Gastrocnemius medialis (tissue), 4 donors: ENCODE results near the gene TMEM158. TPM values are rescaled to one million over a fixed set of nuclear protein-coding genes. Genes with fewer than 3 reads are reported as not detected.

Experiments
- ATAC-seq, 2 donors: fragments of 150-250 bp; one replicate each; pipeline ENCODE4 v1.9.1; 2016
- DNase-seq, 2 donors: peaks; one replicate each; pipeline ENCODE4 v3.0.0-alpha.2; 2019
- H3K27ac ChIP-seq, 4 donors: fragments of 200-600 bp; sonication (generic); 1 replicate in 1 of 4; 2 replicates in 3 of 4; pipeline ENCODE4 v1.5.1; 2016 to 2018; ENCODE audit warnings: mild to moderate bottlenecking in 2 of 4, moderate library complexity in 1 of 4
- H3K27me3 ChIP-seq, 3 donors: fragments of 200-600 bp; sonication (generic) in 2 of 3; 1 replicate in 1 of 3; 2 replicates in 2 of 3; pipeline versions ENCODE4 v1.5.1 to v1.6.0; 2016 to 2019; ENCODE audit warnings: mild to moderate bottlenecking in 1 of 3, moderate library complexity in 1 of 3
- H3K36me3 ChIP-seq, 2 donors: fragments of 200-600 bp; sonication (generic) in 1 of 2; one replicate each; pipeline ENCODE4 v1.5.1; 2017 to 2018
- H3K4me1 ChIP-seq, 2 donors: fragments of 200-600 bp; sonication (generic) in 1 of 2; one replicate each; pipeline ENCODE4 v1.5.1; 2016 to 2017; ENCODE audit warnings: mild to moderate bottlenecking in 2 of 2
- H3K4me3 ChIP-seq, 4 donors: fragments of 200-600 bp; sonication (generic) in 3 of 4; 1 replicate in 1 of 4; 2 replicates in 3 of 4; pipeline ENCODE4 v1.5.1; 2016 to 2019; ENCODE audit warnings: mild to moderate bottlenecking in 2 of 4
- H3K9me3 ChIP-seq, 3 donors: fragments of 200-600 bp; sonication (generic) in 2 of 3; 1 replicate in 1 of 3; 2 replicates in 2 of 3; pipeline ENCODE4 v1.5.1; 2016 to 2019
- POLR2A ChIP-seq, 2 donors: fragments of 450-650 bp; IDR thresholded peaks; one replicate each; pipeline ENCODE4 v1.6.1; 2017; ENCODE audit warnings: antibody characterized with exemption in 2 of 2, mild to moderate bottlenecking in 2 of 2, moderate library complexity in 2 of 2
- in situ Hi-C, 4 donors: fragments of 200-750 bp; cut with MboI; loops; one replicate each; pipeline versions ENCODE4 v1.15.0 to v1.8.0; 2017; ENCODE audit warnings: low sequenced_read_pairs in 4 of 4
- intact Hi-C: fragments of 100-400 bp; cut with DNase I; formaldehyde crosslinking; loops from one replicate; pipeline ENCODE4 v1.15.1; 2023; ENCODE audit warnings: low total_unique reads
- total RNA-seq, 4 donors: library from RNA; depleted of rRNA; stranded (reverse); fragments of >200 nt; gene quantifications; one replicate each; pipeline versions ENCODE4 v1.1.0 to v1.2.3, GENCODE V29; 2016
- TF ChIP-seq, protein P1 (sequence below), 5 experiments: fragments of 450-650 bp in 3 of 5; fragments of 200-600 bp in 2 of 5; sonication (generic) in 2 of 5; IDR thresholded peaks in 4 of 5; conservative IDR thresholded peaks in 1 of 5; 1 replicate in 4 of 5; 2 replicates in 1 of 5; pipeline ENCODE4 v1.5.1; 2016 to 2019; ENCODE audit warnings: antibody characterized with exemption in 5 of 5, mild to moderate bottlenecking in 3 of 5, moderate library complexity in 3 of 5

Gene TMEM158
- total RNA-seq, 4 donors from 2014 or later, result 0.31 to 3.8 (median 1.1) TPM

DNA sequence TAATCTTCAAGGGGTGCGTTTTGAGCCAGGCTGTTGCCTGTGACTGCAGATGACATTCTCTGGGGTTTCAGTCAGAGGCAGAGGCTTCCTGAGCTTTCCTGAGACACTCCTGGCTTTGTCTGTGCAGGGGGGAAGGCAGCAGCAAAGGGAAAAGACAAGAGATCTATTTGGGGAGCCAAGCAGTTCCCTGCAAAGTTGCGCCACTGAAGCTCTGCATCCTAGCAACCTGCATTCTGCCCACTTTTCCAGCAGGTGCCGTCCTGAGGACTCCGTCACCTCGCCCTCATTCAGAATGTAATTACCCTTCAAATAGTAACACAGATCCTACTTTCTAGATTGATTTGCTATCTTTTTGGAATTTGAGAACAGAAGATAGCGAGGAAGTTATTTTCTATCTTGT is 1.9 kb upstream of the TMEM158 start:
- Histone ChIP-seq H3K27me3 (peaks cover 0 to 4% (median 0%) of the 10 kb centered on the region in 3 donors), H3K27ac (no peak overlapping the region), H3K36me3 (no peaks in the 10 kb centered on the region), H3K4me3 (no peak overlapping the region), H3K4me1 (peaks cover 3 to 11% of the 10 kb centered on the region in 2 donors), H3K9me3 (no peaks in the 10 kb centered on the region)
- TF ChIP-seq, protein P1, sequence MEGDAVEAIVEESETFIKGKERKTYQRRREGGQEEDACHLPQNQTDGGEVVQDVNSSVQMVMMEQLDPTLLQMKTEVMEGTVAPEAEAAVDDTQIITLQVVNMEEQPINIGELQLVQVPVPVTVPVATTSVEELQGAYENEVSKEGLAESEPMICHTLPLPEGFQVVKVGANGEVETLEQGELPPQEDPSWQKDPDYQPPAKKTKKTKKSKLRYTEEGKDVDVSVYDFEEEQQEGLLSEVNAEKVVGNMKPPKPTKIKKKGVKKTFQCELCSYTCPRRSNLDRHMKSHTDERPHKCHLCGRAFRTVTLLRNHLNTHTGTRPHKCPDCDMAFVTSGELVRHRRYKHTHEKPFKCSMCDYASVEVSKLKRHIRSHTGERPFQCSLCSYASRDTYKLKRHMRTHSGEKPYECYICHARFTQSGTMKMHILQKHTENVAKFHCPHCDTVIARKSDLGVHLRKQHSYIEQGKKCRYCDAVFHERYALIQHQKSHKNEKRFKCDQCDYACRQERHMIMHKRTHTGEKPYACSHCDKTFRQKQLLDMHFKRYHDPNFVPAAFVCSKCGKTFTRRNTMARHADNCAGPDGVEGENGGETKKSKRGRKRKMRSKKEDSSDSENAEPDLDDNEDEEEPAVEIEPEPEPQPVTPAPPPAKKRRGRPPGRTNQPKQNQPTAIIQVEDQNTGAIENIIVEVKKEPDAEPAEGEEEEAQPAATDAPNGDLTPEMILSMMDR (IDR thresholded peaks at IDR 0.05 in 4 of 5, conservative IDR thresholded peaks at IDR 0.05 in 1 of 5), result no peak
- TF ChIP-seq POLR2A (IDR thresholded peaks at IDR 0.05), result no peak
- no peak for DNase-seq
- intact Hi-C loops, result loop anchor here (10.0 kb wide), 1 partner anchor 437 kb away; no protein-coding TSS in a partner anchor
- in situ Hi-C loops, result loop anchor here in 2 of 4 donors (10.0 kb wide), 1 partner anchor 267 kb away; no protein-coding TSS in a partner anchor
- ATAC-seq, result no peak

DNA sequence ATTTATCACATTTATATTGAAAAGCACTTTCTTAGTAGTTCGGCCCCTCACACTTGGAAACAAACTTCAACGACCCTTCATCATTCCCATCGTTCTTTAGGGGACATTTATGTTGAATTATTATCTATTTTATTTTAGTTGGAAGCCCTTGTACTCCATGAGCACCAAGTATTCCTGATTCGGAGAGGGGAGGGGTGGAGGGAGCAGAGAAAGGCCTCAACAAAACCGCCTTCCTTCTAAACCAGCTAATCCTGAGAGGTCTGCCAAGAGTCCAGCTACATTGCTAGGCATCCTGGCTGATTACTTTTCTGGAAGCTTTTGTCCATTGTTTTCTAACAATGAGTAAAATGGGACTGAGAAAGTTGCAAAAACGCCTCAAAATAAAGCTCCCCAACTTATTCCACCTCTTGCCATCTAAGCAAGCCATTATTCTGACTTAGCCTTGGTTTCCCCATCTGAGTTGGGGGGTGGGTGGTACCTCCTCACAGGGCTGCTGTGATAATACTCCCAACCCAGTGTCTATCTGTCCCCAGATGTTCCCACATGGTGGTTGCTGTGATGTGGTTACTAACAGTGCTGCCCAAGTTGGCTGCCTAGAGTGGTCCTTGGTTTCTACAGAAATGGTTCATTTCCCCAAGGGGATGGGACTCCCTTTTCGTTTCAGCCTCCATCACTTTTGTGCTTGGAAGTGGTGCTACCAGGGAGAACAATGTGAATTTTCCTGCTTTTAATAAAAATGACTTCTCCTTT is 1.2 kb upstream of the TMEM158 start:
- Histone ChIP-seq H3K36me3 (no peaks in the 10 kb centered on the region), H3K4me3 (no peak overlapping the region), H3K27me3 (peaks cover 0 to 4% (median 0%) of the 10 kb centered on the region in 3 donors), H3K9me3 (no peaks in the 10 kb centered on the region), H3K4me1 (peaks cover 3 to 11% of the 10 kb centered on the region in 2 donors), H3K27ac (no peak overlapping the region)
- TF ChIP-seq, protein P1 (IDR thresholded peaks at IDR 0.05 in 4 of 5, conservative IDR thresholded peaks at IDR 0.05 in 1 of 5), result no peak
- no peak for TF ChIP-seq POLR2A (IDR thresholded peaks at IDR 0.05)
- in situ Hi-C loops (loop anchor here in 2 of 4 donors (10.0 kb wide), 1 partner anchor 268 kb away; no protein-coding TSS in a partner anchor), intact Hi-C loops (loop anchor here (10.0 kb wide), 1 partner anchor 438 kb away; no protein-coding TSS in a partner anchor)
- no peak for DNase-seq
- no peak for ATAC-seq

DNA sequence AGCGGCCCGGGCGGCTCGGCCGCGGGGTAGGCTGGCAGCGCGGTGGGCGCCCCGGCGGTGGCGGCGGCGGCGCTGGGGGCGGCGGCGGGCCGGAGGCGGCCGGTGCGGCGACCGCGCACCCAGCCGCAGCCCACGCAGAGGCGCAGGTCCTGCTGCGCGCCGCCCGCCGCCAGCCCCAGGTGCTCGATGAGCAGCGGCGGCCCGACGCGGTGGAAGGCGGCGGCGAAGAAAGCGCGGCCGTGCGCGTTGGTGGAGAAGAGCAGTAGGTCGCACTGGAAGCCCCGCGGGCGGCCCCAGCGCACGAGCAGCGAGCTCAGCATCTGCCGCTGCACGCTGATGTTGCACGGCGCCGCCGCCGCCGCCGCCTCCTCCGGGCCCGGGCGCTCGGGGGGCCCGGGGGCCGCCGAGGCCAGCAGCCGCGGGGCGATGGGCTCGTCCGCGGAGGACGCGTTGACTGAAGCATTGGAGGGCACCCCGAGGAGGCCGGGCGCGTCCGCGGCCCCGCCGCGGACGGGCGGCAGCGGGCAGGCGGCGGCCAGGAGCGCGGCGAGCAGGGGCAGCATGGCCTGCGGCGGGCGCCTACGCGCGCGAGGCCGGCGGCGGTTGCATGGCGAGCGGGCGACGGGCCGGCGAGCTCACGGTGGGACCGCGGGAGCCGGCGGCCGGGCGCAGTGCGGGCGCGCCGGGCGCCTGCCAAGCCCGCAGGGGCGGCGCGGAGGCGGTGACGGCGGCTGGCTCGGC is 452 bp downstream of the TMEM158 start:
- intact Hi-C loops, result loop anchor here (1.0 to 10.0 kb wide), 3 partner anchors 163 to 439 kb away; partner anchors contain the start of gene LARS2
- no peaks in the 10 kb centered on the region for H3K36me3 ChIP-seq
- in situ Hi-C loops, result loop anchor here in 2 of 4 donors (10.0 kb wide), 1 partner anchor 269 kb away; no protein-coding TSS in a partner anchor
- no peak for TF ChIP-seq POLR2A (IDR thresholded peaks at IDR 0.05)
- TF ChIP-seq, protein P1 (IDR thresholded peaks at IDR 0.05 in 4 of 5, conservative IDR thresholded peaks at IDR 0.05 in 1 of 5), result peak in 1 of 5 experiments; percentile 0
- no peaks in the 10 kb centered on the region for H3K9me3 ChIP-seq
- peaks cover 0 to 4% (median 0%) of the 10 kb centered on the region in 3 donors for H3K27me3 ChIP-seq
- DNase-seq (no peak), ATAC-seq (peak; percentile 62 to 68)
- peaks cover 3 to 11% of the 10 kb centered on the region in 2 donors for H3K4me1 ChIP-seq
- H3K27ac ChIP-seq, result no peak overlapping the region
- H3K4me3 ChIP-seq, result peak overlapping the region; percentile 42 to 64 (median 49)

DNA sequence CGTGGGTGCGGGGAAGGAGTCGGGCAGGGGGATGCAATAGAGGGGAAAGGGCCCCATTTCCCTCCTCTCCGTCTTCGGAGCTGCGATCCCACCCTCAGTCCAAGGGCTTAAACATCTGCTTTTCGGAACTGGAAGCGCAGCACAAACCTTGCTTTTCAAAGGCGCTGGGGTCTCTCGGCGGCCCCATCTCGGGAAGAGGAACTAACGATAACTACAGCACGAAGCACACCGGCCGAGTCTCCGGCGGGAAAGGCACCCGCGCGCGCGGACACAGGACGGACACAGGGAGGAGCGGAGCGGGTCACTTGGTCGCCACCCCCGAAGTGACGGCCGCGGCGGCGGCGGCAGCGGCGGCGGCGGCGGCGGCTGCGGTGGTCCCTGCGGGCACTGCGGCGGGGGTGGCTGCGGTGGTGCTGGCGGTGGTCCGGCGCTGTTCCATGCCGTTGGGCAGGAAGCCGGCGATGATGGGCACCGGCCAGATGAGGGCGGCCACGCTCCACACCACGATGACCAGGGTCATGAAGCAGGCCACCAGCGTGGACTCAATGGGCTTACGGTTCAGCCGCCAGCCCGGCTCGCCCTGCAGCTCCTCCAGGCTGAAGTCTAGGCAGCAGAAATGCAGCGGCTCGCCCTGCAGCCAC is 1.1 kb downstream of the TMEM158 start:
- H3K27me3 ChIP-seq, result peaks cover 0 to 4% (median 0%) of the 10 kb centered on the region in 3 donors
- in situ Hi-C loops (loop anchor here (10.0 to 25.0 kb wide), 3 partner anchors 262 to 437 kb away; no protein-coding TSS in a partner anchor), intact Hi-C loops (loop anchor here (10.0 kb wide), 1 partner anchor 440 kb away; no protein-coding TSS in a partner anchor)
- no peak for TF ChIP-seq POLR2A (IDR thresholded peaks at IDR 0.05)
- TF ChIP-seq, protein P1 (IDR thresholded peaks at IDR 0.05 in 4 of 5, conservative IDR thresholded peaks at IDR 0.05 in 1 of 5), result peak; percentile 40 to 70 (median 51)
- H3K36me3 ChIP-seq, result no peaks in the 10 kb centered on the region
- H3K4me1 ChIP-seq, result peaks cover 3 to 11% of the 10 kb centered on the region in 2 donors
- no peaks in the 10 kb centered on the region for H3K9me3 ChIP-seq
- DNase-seq (peak; percentile 59 to 69), ATAC-seq (peak; percentile 79 to 83)
- peak overlapping the region; percentile 36 to 60 (median 49) for H3K4me3 ChIP-seq
- H3K27ac ChIP-seq, result no peak overlapping the region
